H1 (cell line): ENCODE measurements around the gene NR5A2. TPM values are rescaled to one million over a fixed set of nuclear protein-coding genes. Genes with fewer than 3 reads are reported as not detected.

ENCODE experiments used
- CTCF ChIA-PET: fragments of 300-600 bp; sonication (Branson Sonifier 250); formaldehyde crosslinking; loops from one replicate; lab custom pipeline; 2021; ENCODE audit not compliant: partially characterized antibody; lab: Charles Lee
- POLR2A ChIA-PET: fragments of 300-600 bp; sonication (Branson Sonifier 250); formaldehyde crosslinking; loops from one replicate; lab custom pipeline; 2021; ENCODE audit warnings: inconsistent platforms; ENCODE audit not compliant: partially characterized antibody; lab: Charles Lee
- DNase-seq, 2 experiments: peaks; one replicate each; pipeline versions ENCODE4 v3.0.0 to v3.0.0-alpha.2; 2010 to 2022; ENCODE audit warnings: low spot score in 2 of 2, low read depth in 1 of 2, mixed read lengths in 1 of 2
- FAIRE-seq: peaks from 2 replicates; lab custom pipeline; 2011; peaks lifted over from hg19 to GRCh38; lab: Jason Lieb, UNC
- H2AFZ ChIP-seq: 2 replicates; pipeline ENCODE4 v1.8.1; 2012; ENCODE audit warnings: low read length, inconsistent platforms
- H2AK5ac ChIP-seq: 2 replicates; pipeline ENCODE4 v1.6.1; 2013; ENCODE audit warnings: low read depth, low read length
- H2BK120ac ChIP-seq: replicated peaks from 2 replicates; pipeline ENCODE3; 2013; ENCODE audit warnings: low read depth, low read length, inconsistent platforms
- H2BK12ac ChIP-seq: 2 replicates; pipeline ENCODE4 v1.6.1; 2013; ENCODE audit warnings: low read depth, low read length
- H2BK15ac ChIP-seq: 2 replicates; pipeline ENCODE4 v1.6.1; 2013; ENCODE audit warnings: low read length
- H2BK20ac ChIP-seq: 2 replicates; pipeline ENCODE4 v1.6.1; 2013; ENCODE audit warnings: low read length
- H2BK5ac ChIP-seq: 2 replicates; pipeline ENCODE4 v1.6.1; 2013; ENCODE audit warnings: low read depth, low read length
- H3K14ac ChIP-seq: 2 replicates; pipeline ENCODE4 v1.6.1; 2013; ENCODE audit warnings: inconsistent platforms; ENCODE audit not compliant: insufficient read length
- H3K18ac ChIP-seq: 2 replicates; pipeline ENCODE4 v1.6.1; 2013; ENCODE audit warnings: low read length; ENCODE audit errors: extremely low read depth
- H3K23ac ChIP-seq: 2 replicates; pipeline ENCODE4 v1.6.1; 2013; ENCODE audit warnings: inconsistent platforms; ENCODE audit not compliant: insufficient read length
- H3K23me2 ChIP-seq: 2 replicates; pipeline ENCODE4 v1.6.1; 2013; ENCODE audit warnings: low read depth, low read length
- H3K27ac ChIP-seq: 2 replicates; pipeline ENCODE4 v1.6.1; 2011; ENCODE audit warnings: low read depth, low read length, inconsistent platforms
- H3K27me3 ChIP-seq, 4 experiments: replicated peaks in 1 of 4; 1 replicate in 1 of 4; 2 replicates in 3 of 4; pipeline versions ENCODE4 v1.6.1 to v1.8.1; 2011 to 2013; ENCODE audit warnings: low read length in 3 of 4, mild to moderate bottlenecking in 3 of 4, inconsistent platforms in 2 of 4, mixed read lengths in 2 of 4, moderate library complexity in 1 of 4; ENCODE audit not compliant: control insufficient read depth in 3 of 4, insufficient read depth in 3 of 4; ENCODE audit errors: extremely low read depth in 1 of 4
- H3K36me3 ChIP-seq, 4 experiments: 2 replicates each; pipeline versions ENCODE4 v1.6.1 to v1.8.1; 2011 to 2013; ENCODE audit warnings: mild to moderate bottlenecking in 4 of 4, low read length in 3 of 4, moderate library complexity in 2 of 4, control low read depth in 1 of 4, inconsistent platforms in 1 of 4; ENCODE audit not compliant: insufficient read depth in 4 of 4, control insufficient read depth in 2 of 4
- H3K4ac ChIP-seq: replicated peaks from 2 replicates; pipeline ENCODE3; 2013; ENCODE audit warnings: low read length, low read depth, mixed read lengths, inconsistent platforms; ENCODE audit not compliant: insufficient read length
- H3K4me1 ChIP-seq, 4 experiments: replicated peaks in 1 of 4; 1 replicate in 1 of 4; 2 replicates in 3 of 4; pipeline versions ENCODE4 v1.6.1 to v1.8.1; 2011 to 2013; ENCODE audit warnings: low read length in 3 of 4, inconsistent platforms in 2 of 4, mixed read lengths in 1 of 4; ENCODE audit not compliant: insufficient read depth in 4 of 4, control insufficient read depth in 3 of 4
- H3K4me2 ChIP-seq, 2 experiments: 2 replicates each; pipeline versions ENCODE4 v1.6.1 to v1.8.1; 2011 to 2013; ENCODE audit warnings: low read depth in 2 of 2, low read length in 2 of 2, control low read depth in 1 of 2, inconsistent platforms in 1 of 2, mild to moderate bottlenecking in 1 of 2; ENCODE audit not compliant: insufficient read depth in 1 of 2
- H3K4me3 ChIP-seq, 4 experiments: fragments of 200-600, 300-600 bp in 1 of 4; sonication (generic), shearing (Covaris generic), sonication (Bioruptor Twin) in 1 of 4; 2 replicates each; pipeline versions ENCODE4 v1.5.1 to v1.8.1; 2011 to 2016; ENCODE audit warnings: low read length in 4 of 4, low read depth in 3 of 4, control low read depth in 2 of 4, inconsistent platforms in 2 of 4, mild to moderate bottlenecking in 2 of 4, mixed read lengths in 1 of 4, moderate library complexity in 1 of 4; ENCODE audit not compliant: insufficient read depth in 2 of 4; ENCODE audit errors: extremely low read depth in 1 of 4
- H3K56ac ChIP-seq: replicated peaks from 2 replicates; pipeline ENCODE3; 2013; ENCODE audit warnings: low read depth, mild to moderate bottlenecking, mixed read lengths, low read length, inconsistent platforms; ENCODE audit not compliant: insufficient read length
- H3K79me1 ChIP-seq: 2 replicates; pipeline ENCODE4 v1.6.1; 2013; ENCODE audit warnings: low read depth, low read length, control low read depth
- H3K79me2 ChIP-seq, 2 experiments: 2 replicates each; pipeline versions ENCODE4 v1.6.1 to v1.8.1; 2012 to 2013; ENCODE audit warnings: low read length in 2 of 2, mild to moderate bottlenecking in 2 of 2, inconsistent platforms in 1 of 2; ENCODE audit not compliant: insufficient read depth in 2 of 2, control insufficient read depth in 1 of 2
- H3K9ac ChIP-seq, 4 experiments: replicated peaks in 1 of 4; 1 replicate in 1 of 4; 2 replicates in 3 of 4; pipeline versions ENCODE4 v1.6.1 to v1.8.1; 2011 to 2013; ENCODE audit warnings: low read depth in 3 of 4, low read length in 3 of 4, control low read depth in 2 of 4, mild to moderate bottlenecking in 2 of 4, moderate library complexity in 2 of 4, inconsistent platforms in 1 of 4; ENCODE audit errors: extremely low read depth in 1 of 4
- H3K9me3 ChIP-seq, 2 experiments: 2 replicates each; pipeline versions ENCODE4 v1.6.1 to v1.8.1; 2012 to 2013; ENCODE audit warnings: mild to moderate bottlenecking in 2 of 2, moderate library complexity in 2 of 2, control low read depth in 1 of 2, inconsistent platforms in 1 of 2, low read depth in 1 of 2, low read length in 1 of 2, mixed read lengths in 1 of 2; ENCODE audit not compliant: insufficient read depth in 2 of 2
- H4K20me1 ChIP-seq, 2 experiments: replicated peaks in 1 of 2; 2 replicates each; pipeline versions ENCODE3 to v1.8.1; 2011 to 2013; ENCODE audit warnings: inconsistent platforms in 2 of 2, low read length in 2 of 2, mild to moderate bottlenecking in 1 of 2; ENCODE audit not compliant: insufficient read depth in 2 of 2, control insufficient read depth in 1 of 2
- H4K5ac ChIP-seq: 2 replicates; pipeline ENCODE4 v1.6.1; 2013; ENCODE audit warnings: low read length, low read depth, mixed read lengths, inconsistent platforms; ENCODE audit not compliant: insufficient read length
- H4K8ac ChIP-seq: 2 replicates; pipeline ENCODE4 v1.8.0; 2013; ENCODE audit warnings: mild to moderate bottlenecking, moderate library complexity, low read length, inconsistent platforms; ENCODE audit not compliant: insufficient read depth; ENCODE audit errors: extremely low read depth
- H4K91ac ChIP-seq: replicated peaks from 2 replicates; pipeline ENCODE3; 2013; ENCODE audit warnings: low read length, mixed read lengths, inconsistent platforms; ENCODE audit not compliant: insufficient read length
- CEBPB ChIP-seq: IDR thresholded peaks from 2 replicates; pipeline ENCODE4 v1.6.1; 2012; ENCODE audit warnings: low read depth, low read length
- FOSL1 ChIP-seq: IDR thresholded peaks from 2 replicates; pipeline ENCODE4 v1.6.1; 2011; ENCODE audit warnings: mild to moderate bottlenecking, low read depth, low read length, moderate library complexity; ENCODE audit not compliant: insufficient read depth
- NANOG ChIP-seq: IDR thresholded peaks from 2 replicates; pipeline ENCODE4 v1.6.1; 2011; ENCODE audit warnings: low read length, low read depth, mild to moderate bottlenecking, inconsistent platforms; ENCODE audit not compliant: insufficient read depth, poor library complexity, severe bottlenecking
- RAD21 ChIP-seq, 2 experiments: IDR thresholded peaks in 1 of 2; conservative IDR thresholded peaks in 1 of 2; 2 replicates each; pipeline ENCODE4 v1.6.1; 2011; ENCODE audit warnings: low read depth in 2 of 2, low read length in 2 of 2, improper control_type of control experiment in 1 of 2, inconsistent platforms in 1 of 2, mild to moderate bottlenecking in 1 of 2, moderate library complexity in 1 of 2
- RBBP5 ChIP-seq: IDR thresholded peaks from 2 replicates; pipeline ENCODE4 v1.7.1; 2012; ENCODE audit warnings: low read depth, mild to moderate bottlenecking, inconsistent platforms, low read length, moderate library complexity, borderline replicate concordance
- RNF2 ChIP-seq: fragments of 200-900, 300-1000 bp; sonication (generic); IDR thresholded peaks from 2 replicates; pipeline ENCODE4 v1.7.1; 2016; ENCODE audit warnings: borderline replicate concordance, low read depth, mild to moderate bottlenecking, antibody characterized with exemption, low read length; ENCODE audit not compliant: poor library complexity, severe bottlenecking; ENCODE audit errors: missing control alignments
- SAP30 ChIP-seq: fragments of 300-600 bp; sonication (generic); IDR thresholded peaks from 2 replicates; pipeline ENCODE4 v1.7.1; 2012; ENCODE audit warnings: low read length, moderate library complexity, mild to moderate bottlenecking, inconsistent platforms; ENCODE audit not compliant: insufficient read depth, insufficient replicate concordance
- TBP ChIP-seq: IDR thresholded peaks from 2 replicates; pipeline ENCODE4 v1.6.1; 2011; ENCODE audit warnings: low read depth, low read length, improper control_type of control experiment
- ZNF274 ChIP-seq: IDR thresholded peaks from 2 replicates; pipeline ENCODE4 v1.7.0; 2012; ENCODE audit warnings: low read length, borderline replicate concordance; ENCODE audit errors: extremely low read depth
- WGBS, 2 experiments: shearing (Covaris generic) in 1 of 2; methylation state at CpG; one replicate each; pipeline versions ENCODE4 v1.1.6 to v1.1.7; 2013 to 2015; ENCODE audit warnings: low lambda C conversion rate in 2 of 2, mixed read lengths in 2 of 2, inconsistent platforms in 1 of 2, low coverage in 1 of 2, missing lambda C conversion rate in 1 of 2; ENCODE audit not compliant: insufficient replicate concordance in 2 of 2, insufficient coverage in 1 of 2, insufficient read length in 1 of 2; ENCODE audit errors: extremely low coverage in 1 of 2, missing lambda C conversion rate in 1 of 2; 5-methylcytosine and 5-hydroxymethylcytosine counted together
- polyA plus RNA-seq, 7 experiments: library from polyadenylated mRNA; depleted of rRNA in 3 of 7; stranded (reverse) in 5 of 7; unstranded in 2 of 7; fragments of >200 nt in 5 of 7; fragments of 200-250 nt in 2 of 7; gene quantifications; 1 replicate in 5 of 7; 2 replicates in 1 of 7; 4 replicates in 1 of 7; pipeline versions ENCODE4 v1.2.1 to v1.2.3, GENCODE V29; 2011 to 2013; ENCODE audit warnings: missing spikeins in 2 of 7, mixed read lengths in 2 of 7
- total RNA-seq: library from RNA; stranded (reverse); fragmentation: NEBNext Ultra II Directional; extraction: Animal tissue kit (Norgen Biotek cat#: 25700); gene quantifications from 2 replicates; pipeline ENCODE4 v1.2.1, GENCODE V29; 2021
- TF ChIP-seq, protein P1 (sequence below): IDR thresholded peaks from 2 replicates; pipeline ENCODE4 v1.6.1; 2011; ENCODE audit warnings: low read length, improper control_type of control experiment

NR5A2 gene
- total and polyA plus RNA-seq, 2 of the 8 experiments (the other 6 are each of a cell fraction or from before 2014, with no cell fraction given), result 1.7 to 11.6 TPM

DNA sequence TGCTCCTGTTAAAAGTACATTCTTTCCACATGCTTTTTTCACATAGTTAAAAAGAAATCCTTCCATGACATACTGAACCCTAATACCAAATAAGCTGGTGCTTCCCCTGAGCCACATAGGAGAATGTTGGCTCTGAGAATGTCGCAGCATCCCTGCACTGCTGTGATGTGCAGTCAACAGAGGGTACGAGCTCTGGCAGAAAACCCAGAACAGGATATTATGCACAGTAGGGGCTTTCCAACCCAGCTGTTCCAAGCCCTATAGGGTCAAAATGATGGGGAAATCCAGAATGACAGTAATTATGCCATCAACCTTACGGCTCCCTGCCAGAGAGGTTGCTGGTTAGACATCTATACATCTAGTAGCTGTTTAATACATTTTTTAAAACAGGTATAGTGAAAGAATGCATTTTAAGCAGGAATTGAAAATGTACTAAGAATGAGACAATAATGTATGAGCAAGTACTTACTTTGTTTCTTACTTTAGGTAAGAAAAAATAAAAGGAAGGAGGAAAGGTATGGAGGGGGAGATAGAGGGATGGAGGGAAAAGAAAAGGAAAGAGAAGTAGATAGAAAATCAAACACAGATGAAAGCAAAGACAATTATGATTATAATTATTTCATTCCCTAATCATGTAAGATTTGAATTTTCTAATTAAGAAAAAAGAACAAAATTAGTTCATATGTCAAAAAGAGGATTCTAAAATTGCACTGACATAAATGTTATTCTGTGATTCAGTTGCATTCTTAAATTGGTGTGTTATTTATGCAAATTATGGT lies 126.0 kb downstream of the NR5A2 start:
- Histone ChIP-seq H2BK20ac (no peak overlapping the region), H3K14ac (no peak overlapping the region), H2BK5ac (no peak overlapping the region), H3K4ac (no peak overlapping the region), H2AK5ac (no peak overlapping the region), H2BK12ac (no peak overlapping the region), H2BK120ac (no peak overlapping the region), H3K27me3 (no peaks in the 10 kb centered on the region), H4K91ac (no peak overlapping the region), H3K4me3 (no peak overlapping the region), H4K8ac (no peak overlapping the region), H3K9me3 (no peaks in the 10 kb centered on the region), H3K79me1 (no peaks in the 10 kb centered on the region), H2BK15ac (no peak overlapping the region), H3K27ac (no peak overlapping the region), H3K4me2 (no peak overlapping the region), H3K4me1 (no peaks in the 10 kb centered on the region), H3K23me2 (no peaks in the 10 kb centered on the region), H3K79me2 (no peaks in the 10 kb centered on the region), H2AFZ (no peak overlapping the region), H4K20me1 (no peaks in the 10 kb centered on the region), H3K23ac (no peak overlapping the region), H3K36me3 (no peaks in the 10 kb centered on the region; a peak in 1 of 8 replicates), H3K9ac (no peak overlapping the region), H3K56ac (no peak overlapping the region), H4K5ac (no peak overlapping the region), H3K18ac (no peak overlapping the region)
- POLR2A ChIA-PET, result interaction anchor here (1.0 kb wide), 1 partner anchor 15 kb away, joined by 3 read pairs; no protein-coding TSS in a partner anchor
- DNase-seq (no peak), FAIRE-seq (no peak)
- 90% methylated on average over 3 of the region's 3 CpGs; no CpG with 5 or more reads in 1 of the 2 experiments for WGBS, 2 experiments
- CTCF ChIA-PET, result interaction anchor here (0.8 to 3.0 kb wide), 4 partner anchors 14 to 157 kb away, joined by 3 to 18 read pairs (median 9); no protein-coding TSS in a partner anchor
- TF ChIP-seq TBP (no peak), ZNF274 (no peak), RNF2 (no peak), RAD21 (IDR thresholded peaks at IDR 0.05 in 1 of 2, conservative IDR thresholded peaks at IDR 0.05 in 1 of 2; ENCODE audit: low read depth in 2 of 2, low read length in 2 of 2) (no peak), CEBPB (no peak), SAP30 (no peak), RBBP5 (no peak), NANOG (no peak), FOSL1 (no peak)
- TF ChIP-seq, protein P1, sequence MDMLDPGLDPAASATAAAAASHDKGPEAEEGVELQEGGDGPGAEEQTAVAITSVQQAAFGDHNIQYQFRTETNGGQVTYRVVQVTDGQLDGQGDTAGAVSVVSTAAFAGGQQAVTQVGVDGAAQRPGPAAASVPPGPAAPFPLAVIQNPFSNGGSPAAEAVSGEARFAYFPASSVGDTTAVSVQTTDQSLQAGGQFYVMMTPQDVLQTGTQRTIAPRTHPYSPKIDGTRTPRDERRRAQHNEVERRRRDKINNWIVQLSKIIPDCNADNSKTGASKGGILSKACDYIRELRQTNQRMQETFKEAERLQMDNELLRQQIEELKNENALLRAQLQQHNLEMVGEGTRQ, result no peak
